HUES48 (cell line): ENCODE results near the gene LMBR1.
"Not testable (repeated sequence)": the region's sequence is repeated elsewhere in the genome, so short reads cannot be mapped to it uniquely, and the experiment has no call there.

Experiments
- H3K27ac ChIP-seq: one replicate; pipeline ENCODE4 v1.7.0; 2013; ENCODE audit warnings: low read depth, low read length, inconsistent platforms
- H3K27me3 ChIP-seq: 2 replicates; pipeline ENCODE4 v1.6.1; 2013; ENCODE audit warnings: mild to moderate bottlenecking, low read length; ENCODE audit not compliant: control insufficient read depth, insufficient read depth
- H3K36me3 ChIP-seq: 2 replicates; pipeline ENCODE4 v1.6.1; 2013; ENCODE audit warnings: low read length; ENCODE audit not compliant: control insufficient read depth, insufficient read depth
- H3K4me1 ChIP-seq: 2 replicates; pipeline ENCODE4 v1.6.1; 2013; ENCODE audit warnings: mild to moderate bottlenecking, low read length; ENCODE audit not compliant: control insufficient read depth, insufficient read depth
- H3K4me3 ChIP-seq: 2 replicates; pipeline ENCODE4 v1.5.1; 2013; ENCODE audit warnings: mild to moderate bottlenecking, low read depth, low read length
- H3K9ac ChIP-seq: 2 replicates; pipeline ENCODE4 v1.6.1; 2013; ENCODE audit warnings: mild to moderate bottlenecking, low read depth, low read length, moderate library complexity
- H3K9me3 ChIP-seq: 2 replicates; pipeline ENCODE4 v1.6.1; 2013; ENCODE audit warnings: low read length; ENCODE audit not compliant: control insufficient read depth, insufficient read depth

LMBR1 gene

GRCh38 chr7:156725936-156726335, 167.0 kb downstream of the LMBR1 start:
- H3K27me3 ChIP-seq, result no peaks in the 10 kb centered on the region
- no peak overlapping the region for H3K27ac ChIP-seq
- H3K36me3 ChIP-seq, result peaks cover 7% of the 10 kb centered on the region; the same call in 1 of the 2 replicates
- H3K9ac ChIP-seq, result no peak overlapping the region
- no peaks in the 10 kb centered on the region for H3K9me3 ChIP-seq
- peaks cover 4% of the 10 kb centered on the region; the same call in 1 of the 2 replicates for H3K4me1 ChIP-seq
- no peak overlapping the region for H3K4me3 ChIP-seq

GRCh38 chr7:156725073-156725472, 167.9 kb downstream of the LMBR1 start:
- Histone ChIP-seq H3K27ac (no peak overlapping the region), H3K4me3 (no peak overlapping the region), H3K27me3 (no peaks in the 10 kb centered on the region), H3K9me3 (no peaks in the 10 kb centered on the region), H3K9ac (no peak overlapping the region), H3K4me1 (peaks cover 4% of the 10 kb centered on the region; the same call in 1 of the 2 replicates), H3K36me3 (peaks cover 7% of the 10 kb centered on the region; the same call in 1 of the 2 replicates)

GRCh38 chr7:156722043-156722826, 170.7 kb downstream of the LMBR1 start:
- Histone ChIP-seq H3K4me3 (no peak overlapping the region), H3K4me1 (peaks cover 4% of the 10 kb centered on the region; the same call in 1 of the 2 replicates), H3K27ac (no peak overlapping the region), H3K27me3 (no peaks in the 10 kb centered on the region), H3K9me3 (no peaks in the 10 kb centered on the region), H3K36me3 (peaks cover 7% of the 10 kb centered on the region; the same call in 1 of the 2 replicates), H3K9ac (no peak overlapping the region)

GRCh38 chr7:156703773-156704482, 189.1 kb downstream of the LMBR1 start:
- Histone ChIP-seq H3K9ac (no peak overlapping the region), H3K27ac (no peak overlapping the region), H3K4me1 (no peaks in the 10 kb centered on the region), H3K4me3 (no peak overlapping the region), H3K9me3 (no peaks in the 10 kb centered on the region; the same call in 1 of the 2 replicates), H3K36me3 (no peaks in the 10 kb centered on the region), H3K27me3 (no peaks in the 10 kb centered on the region)

GRCh38 chr7:156703209-156703608, 189.8 kb downstream of the LMBR1 start:
- no peak overlapping the region for H3K4me3 ChIP-seq
- H3K36me3 ChIP-seq, result no peaks in the 10 kb centered on the region
- H3K27ac ChIP-seq, result no peak overlapping the region
- H3K4me1 ChIP-seq, result no peaks in the 10 kb centered on the region
- H3K9ac ChIP-seq, result no peak overlapping the region
- H3K9me3 ChIP-seq, result peaks cover 5% of the 10 kb centered on the region; the same call in 1 of the 2 replicates
- H3K27me3 ChIP-seq, result no peaks in the 10 kb centered on the region

- Histone ChIP-seq H3K27me3 (no peaks in the 10 kb centered on the region), H3K4me3 (no peak overlapping the region), H3K27ac (no peak overlapping the region), H3K9me3 (peaks cover 12% of the 10 kb centered on the region; the same call in 1 of the 2 replicates), H3K36me3 (no peaks in the 10 kb centered on the region), H3K4me1 (no peaks in the 10 kb centered on the region), H3K9ac (no peak overlapping the region)
Measured at GRCh38 chr7:156702399-156702798, 190.6 kb downstream of the LMBR1 start.

- not testable (repeated sequence) for H3K36me3 ChIP-seq, H3K4me3 ChIP-seq, H3K27me3 ChIP-seq, H3K4me1 ChIP-seq, H3K9ac ChIP-seq, H3K27ac ChIP-seq
- H3K9me3 ChIP-seq, result peaks cover 15% of the 10 kb centered on the region; the same call in 1 of the 2 replicates
Measured at GRCh38 chr7:156701787-156702186, 191.2 kb downstream of the LMBR1 start.

GRCh38 chr7:156698512-156698911, 194.5 kb downstream of the LMBR1 start:
- not testable (repeated sequence) for H3K27ac ChIP-seq, H3K4me1 ChIP-seq, H3K4me3 ChIP-seq, H3K9ac ChIP-seq, H3K36me3 ChIP-seq, H3K27me3 ChIP-seq
- peaks cover 15% of the 10 kb centered on the region; the same call in 1 of the 2 replicates for H3K9me3 ChIP-seq

- H3K4me3 ChIP-seq, H3K27ac ChIP-seq, H3K9ac ChIP-seq, H3K27me3 ChIP-seq, H3K36me3 ChIP-seq, H3K4me1 ChIP-seq: not testable (repeated sequence)
- H3K9me3 ChIP-seq, result peaks cover 15% of the 10 kb centered on the region; the same call in 1 of the 2 replicates
Measured at GRCh38 chr7:156697283-156697682, 195.7 kb downstream of the LMBR1 start.

- H3K36me3 ChIP-seq, result no peaks in the 10 kb centered on the region
- no peak overlapping the region for H3K27ac ChIP-seq
- no peaks in the 10 kb centered on the region for H3K27me3 ChIP-seq
Measured at GRCh38 chr7:156693627-156694026, 199.4 kb downstream of the LMBR1 start.

GRCh38 chr7:156692849-156693248, 200.1 kb downstream of the LMBR1 start:
- no peaks in the 10 kb centered on the region for H3K27me3 ChIP-seq
- no peak overlapping the region for H3K9ac ChIP-seq
- no peak overlapping the region for H3K4me3 ChIP-seq
- no peaks in the 10 kb centered on the region for H3K36me3 ChIP-seq
- H3K4me1 ChIP-seq, result no peaks in the 10 kb centered on the region
- H3K27ac ChIP-seq, result no peak overlapping the region
- H3K9me3 ChIP-seq, result peaks cover 7% of the 10 kb centered on the region; the same call in 1 of the 2 replicates

More at GRCh38 chr7:156693627-156694026, 199.4 kb downstream of the LMBR1 start:
- H3K9me3 ChIP-seq, result peaks cover 14% of the 10 kb centered on the region; the same call in 1 of the 2 replicates
- H3K4me3 ChIP-seq, result no peak overlapping the region
- no peak overlapping the region for H3K9ac ChIP-seq
- H3K4me1 ChIP-seq, result no peaks in the 10 kb centered on the region
